NCI-H2107 treated with DMSO at 0.1 percent for 48 hours (cell line): Measurements from ENCODE around the gene LKAAEAR1.

Source experiments
- DNase-seq: peaks from one replicate; lab custom pipeline; 2025; ENCODE audit not compliant: unreplicated experiment; lab: John Stamatoyannopoulos, UW

The LKAAEAR1 gene

DNA sequence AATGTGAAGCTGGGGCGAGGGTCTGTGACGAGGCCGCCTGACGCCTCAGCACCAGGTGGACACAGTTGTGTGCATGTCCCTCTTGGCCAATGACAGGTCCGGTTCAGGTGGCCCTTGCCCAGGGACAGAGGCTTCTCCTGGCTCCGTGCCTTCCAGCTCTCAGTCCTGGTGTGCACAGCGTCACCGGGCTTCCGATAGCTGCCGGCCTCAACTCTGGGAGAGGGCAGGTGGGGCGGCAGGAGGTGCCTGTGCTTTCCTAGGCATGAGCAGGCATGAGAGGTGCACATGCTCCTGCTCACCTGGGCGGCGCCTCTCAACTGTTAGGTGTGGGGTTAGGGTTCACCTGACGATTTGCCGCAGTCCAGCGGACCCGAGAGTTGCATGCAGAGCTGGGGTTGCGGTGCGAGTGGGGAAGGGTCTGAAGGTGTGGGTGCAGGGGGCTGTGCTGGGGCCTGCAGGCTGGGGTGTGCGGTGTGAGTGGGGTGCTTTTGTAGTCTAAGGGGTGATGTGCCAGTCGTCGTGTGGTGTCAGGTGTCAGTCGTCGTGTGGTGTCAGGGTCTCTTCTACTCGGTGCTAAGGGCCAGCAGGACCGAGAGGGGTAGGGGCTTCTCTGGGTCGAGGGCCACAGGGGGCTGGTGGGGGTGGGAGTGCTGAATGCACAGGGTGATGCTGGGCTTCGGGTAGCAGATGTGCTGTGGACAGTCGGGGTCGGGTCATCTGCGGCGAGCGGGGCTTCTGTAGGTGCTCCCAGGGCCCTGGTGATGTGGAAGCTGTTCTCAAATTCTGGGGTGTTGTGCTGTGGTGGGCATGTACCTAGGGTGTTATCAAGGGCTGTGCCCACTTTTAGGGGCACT is 31.0 kb downstream of the LKAAEAR1 start:
- DNase-seq, result no peak

DNA sequence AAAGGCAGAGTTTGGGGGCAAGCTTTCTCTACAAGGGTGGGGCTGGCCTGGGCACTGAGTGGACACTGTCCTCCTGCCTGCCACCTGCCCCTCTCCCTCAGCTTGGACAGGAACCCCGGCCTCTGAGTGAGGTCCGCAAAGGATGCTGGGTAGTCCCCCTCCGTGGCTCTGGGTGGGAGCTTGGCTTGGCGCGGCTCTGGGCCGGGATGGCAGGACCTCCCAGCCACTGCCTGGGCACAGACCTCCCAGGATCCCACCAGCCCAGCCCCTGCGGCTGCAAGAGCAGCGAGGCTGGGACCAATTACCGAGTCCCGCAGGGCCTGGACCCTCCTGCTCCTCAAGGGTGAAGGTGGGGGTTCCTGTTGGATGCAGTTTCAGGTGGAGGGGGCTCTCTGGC is 31.9 kb downstream of the LKAAEAR1 start:
- DNase-seq, result no peak

DNA sequence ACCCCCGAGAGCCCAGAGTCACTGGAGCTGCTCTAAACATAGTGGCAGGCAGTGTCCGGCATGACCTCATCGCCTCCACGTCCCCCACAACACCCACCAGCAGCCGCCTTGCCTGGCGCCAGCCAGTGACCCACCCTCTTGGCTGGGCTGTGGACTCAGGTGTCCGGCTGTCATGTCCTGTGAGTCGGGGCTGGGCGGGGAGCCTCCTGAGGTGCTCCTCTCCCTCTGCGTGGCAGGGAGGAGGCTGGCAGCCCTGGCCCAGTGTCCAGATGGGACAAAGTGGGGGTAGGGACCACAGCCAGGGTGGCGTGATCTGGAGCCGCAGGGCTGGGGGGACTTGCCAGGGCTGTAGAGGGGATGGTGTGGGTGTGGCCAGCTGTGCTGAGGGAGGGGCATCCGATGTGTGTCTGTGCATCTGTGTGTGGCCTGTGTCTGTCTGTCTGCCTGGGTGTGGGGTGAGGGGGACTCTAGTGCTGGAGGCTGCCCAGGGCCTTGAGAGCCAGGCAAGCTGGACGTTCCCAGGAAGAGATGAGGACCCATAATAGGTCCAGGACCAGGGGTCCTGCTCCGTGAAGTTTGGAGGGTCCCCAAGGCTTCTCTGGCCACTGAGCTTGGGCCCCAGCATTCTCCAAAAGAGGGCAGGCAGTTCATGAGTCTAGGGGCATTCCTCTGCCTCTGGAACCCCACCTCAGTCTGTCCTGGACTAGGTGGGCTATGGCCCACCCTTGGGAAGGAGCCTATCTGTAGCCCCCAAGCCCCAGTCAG is 32.5 kb downstream of the LKAAEAR1 start:
- DNase-seq, result no peak

DNA sequence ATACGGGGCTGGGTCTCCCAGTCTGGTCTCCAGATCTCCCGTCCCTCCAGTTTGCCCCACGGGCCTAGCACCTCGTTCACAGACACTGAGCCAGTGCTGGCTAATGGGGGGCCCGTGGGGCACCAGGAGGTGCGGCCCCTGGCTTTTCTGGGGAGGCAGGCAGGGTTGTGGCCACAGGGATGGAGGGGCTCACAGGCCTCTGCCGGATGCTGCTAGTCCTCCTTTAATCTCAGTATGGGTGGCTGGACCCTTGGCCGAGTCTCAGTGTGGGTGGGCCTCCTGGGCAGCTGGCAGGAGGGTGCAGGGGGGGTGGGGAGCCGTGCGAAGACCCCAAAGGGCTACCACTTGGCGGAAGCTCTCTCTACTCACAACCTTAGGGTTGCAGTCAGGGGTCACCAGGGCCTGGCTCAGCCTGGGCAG is 33.2 kb downstream of the LKAAEAR1 start:
- DNase-seq, result no peak

DNA sequence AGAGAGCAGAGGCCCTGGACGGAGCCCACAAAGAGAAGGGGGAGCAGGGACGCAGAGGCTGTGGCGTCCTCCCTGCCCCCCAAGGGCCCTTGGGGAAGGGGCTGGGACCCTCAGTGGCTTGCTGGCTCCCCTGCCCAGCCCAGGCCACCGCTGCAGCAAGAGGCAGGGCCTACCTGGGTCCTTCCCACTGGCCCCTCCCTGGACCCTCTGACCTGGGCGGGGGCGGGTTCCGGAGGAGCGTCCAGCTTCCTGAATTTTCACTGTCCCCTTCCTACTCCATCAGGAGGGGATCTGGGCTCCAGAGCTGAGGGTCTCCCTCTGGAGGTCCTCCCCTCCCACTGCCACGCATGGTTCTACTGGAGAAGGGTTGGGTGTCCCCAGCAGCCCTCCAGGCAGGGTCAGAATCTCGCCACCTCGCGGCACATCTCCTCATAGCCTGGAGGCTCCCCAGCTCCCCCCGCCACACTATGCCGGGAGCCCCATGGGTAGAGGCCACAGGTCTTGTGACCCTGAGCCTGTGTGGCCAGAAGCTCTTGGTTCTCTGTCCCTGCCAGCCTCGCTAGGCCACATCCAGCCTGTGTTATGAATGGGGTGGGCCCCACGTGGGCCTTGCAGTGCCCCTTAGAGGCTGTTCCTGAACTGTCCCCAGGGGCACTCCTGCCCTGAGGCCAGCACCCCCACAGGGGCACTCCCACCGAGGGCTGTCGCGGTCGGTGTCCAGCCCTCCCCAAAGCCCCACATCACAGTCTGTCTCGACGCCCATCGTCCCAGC is 33.8 kb downstream of the LKAAEAR1 start:
- DNase-seq, result no peak

DNA sequence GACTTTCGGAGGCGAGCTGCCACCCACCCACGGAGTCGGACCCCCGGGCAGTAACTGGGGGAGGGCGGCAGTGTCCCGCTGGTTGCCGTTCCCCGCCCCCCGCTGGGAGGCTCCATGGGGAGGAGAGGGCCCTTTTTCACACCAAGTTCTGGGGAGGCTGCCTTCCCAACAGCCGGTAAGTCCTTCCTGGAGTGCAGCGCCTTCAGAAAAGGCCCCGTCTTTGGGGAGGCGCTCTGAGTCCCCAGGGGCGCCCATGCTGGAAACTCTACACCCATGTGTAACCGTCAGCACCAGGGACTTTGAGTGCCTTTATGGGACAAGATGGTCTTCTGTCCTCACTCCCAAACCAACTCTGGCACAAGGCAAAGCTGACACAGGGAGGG is 34.3 kb downstream of the LKAAEAR1 start:
- no peak for DNase-seq

DNA sequence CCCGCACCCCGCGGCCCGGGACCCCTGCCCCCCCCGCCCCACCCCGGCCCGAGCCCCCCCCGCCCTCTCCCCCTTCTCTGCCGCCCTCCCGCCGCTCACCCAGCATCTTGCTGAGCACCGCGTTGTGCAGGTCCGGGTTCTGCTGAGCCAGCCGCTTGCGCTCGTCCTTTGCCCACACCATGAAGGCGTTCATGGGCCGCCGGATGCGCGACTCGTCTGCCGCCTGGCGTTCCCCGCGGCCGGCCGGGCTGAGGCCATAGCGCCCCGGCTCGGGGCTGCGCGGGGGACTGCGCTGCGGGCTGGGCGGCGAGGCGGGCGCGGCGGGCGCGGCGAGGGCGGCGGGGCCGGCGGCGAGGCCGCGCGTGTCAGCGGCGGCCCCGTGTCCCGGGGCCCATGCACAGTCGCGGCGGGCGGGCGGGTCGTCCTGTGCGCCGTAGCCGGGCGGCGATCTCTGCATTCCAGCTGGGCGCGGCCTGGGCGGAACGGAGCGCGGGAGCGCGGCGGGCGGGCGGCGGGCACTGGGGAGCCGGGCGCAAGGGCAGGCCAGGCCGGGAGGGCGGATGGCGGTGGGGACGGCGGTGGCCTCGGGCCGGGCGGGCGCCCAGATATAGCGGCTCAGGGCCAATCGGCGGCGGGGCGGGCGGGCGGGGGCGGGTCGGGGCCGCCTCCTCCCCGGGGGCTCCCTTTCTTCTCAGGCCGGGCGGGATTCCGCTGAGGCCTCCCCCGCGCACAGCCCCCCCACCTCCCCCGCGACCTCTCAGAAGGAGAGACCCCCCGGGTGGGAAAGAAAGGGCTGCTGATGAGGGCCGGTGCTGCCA is 34.9 kb downstream of the LKAAEAR1 start, which contains the start of gene SOX18:
SOX18 (minus strand) TSS at position 580 of the 818 bp plus-strand sequence; CDS start at position 457, 123 bp downstream.
- DNase-seq, result no peak

DNA sequence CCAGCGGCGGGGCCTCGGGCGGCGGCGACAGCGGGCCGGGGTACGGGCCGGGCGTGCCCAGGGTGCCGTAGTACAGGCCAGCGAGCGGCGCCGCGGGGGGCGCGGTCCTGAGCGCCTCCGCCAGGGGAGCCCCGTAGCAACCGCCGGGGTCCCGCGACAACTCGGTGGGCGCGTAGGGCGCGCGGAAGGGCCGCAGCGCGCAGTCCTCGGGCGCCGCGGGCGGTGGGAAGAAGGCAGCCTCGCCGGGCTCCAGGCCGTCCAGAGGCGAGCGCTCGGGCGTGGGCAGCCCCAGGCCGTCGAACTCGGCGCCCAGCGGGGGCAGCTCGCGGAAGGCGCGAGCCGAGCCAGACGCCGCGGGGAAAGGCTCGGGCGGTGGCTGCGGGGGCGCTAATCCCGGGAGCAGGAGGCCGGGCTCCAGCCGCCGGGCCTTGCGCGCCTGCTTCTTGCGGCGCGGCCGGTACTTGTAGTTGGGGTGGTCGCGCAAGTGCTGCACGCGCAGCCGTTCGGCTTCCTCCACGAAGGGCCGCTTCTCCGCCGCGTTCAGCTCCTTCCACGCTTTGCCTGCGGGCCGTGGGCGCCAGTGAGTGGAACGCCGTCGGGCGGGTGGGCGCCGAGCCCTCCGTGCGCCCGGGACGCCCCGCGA is 35.7 kb downstream of the LKAAEAR1 start:
- DNase-seq, result no peak

DNA sequence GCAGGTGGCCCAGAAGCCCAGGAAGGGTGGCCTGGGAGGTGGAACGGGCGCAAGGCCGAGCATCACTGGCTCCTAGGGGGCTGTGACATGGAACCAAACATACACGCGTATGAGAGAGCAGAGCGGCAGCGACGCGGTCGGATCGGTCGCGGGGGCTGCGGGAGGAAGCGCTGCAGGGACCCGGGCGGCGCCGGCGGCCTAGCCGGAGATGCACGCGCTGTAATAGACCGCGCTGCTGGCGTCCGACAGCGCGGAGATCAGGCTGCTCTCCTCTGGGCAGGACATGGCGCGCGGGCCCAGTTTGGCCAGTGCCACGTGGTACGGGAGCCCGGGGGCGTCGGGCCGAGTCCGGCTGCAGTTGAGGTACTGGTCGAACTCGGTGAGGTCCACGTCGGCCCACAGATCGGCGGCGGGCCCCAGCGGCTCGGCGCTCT is 36.2 kb downstream of the LKAAEAR1 start:
- no peak for DNase-seq

DNA sequence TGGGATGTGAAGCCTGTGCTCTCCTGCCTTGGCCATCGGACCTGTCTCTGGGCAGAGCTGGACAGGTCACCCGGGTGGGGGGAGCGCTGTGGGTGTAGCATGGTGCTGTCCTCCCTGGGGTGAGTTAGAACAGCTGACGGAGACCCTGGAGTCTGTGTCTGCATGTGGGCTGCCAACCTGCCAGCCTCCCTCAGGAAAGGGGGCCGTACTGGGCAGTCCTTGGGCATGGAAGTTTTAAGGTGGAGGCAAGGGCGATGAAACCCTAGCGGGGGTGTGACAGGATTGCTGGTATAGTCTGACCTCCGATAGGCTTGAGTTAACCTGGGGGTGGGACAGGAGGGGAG is 37.2 kb downstream of the LKAAEAR1 start:
- DNase-seq, result no peak

DNA sequence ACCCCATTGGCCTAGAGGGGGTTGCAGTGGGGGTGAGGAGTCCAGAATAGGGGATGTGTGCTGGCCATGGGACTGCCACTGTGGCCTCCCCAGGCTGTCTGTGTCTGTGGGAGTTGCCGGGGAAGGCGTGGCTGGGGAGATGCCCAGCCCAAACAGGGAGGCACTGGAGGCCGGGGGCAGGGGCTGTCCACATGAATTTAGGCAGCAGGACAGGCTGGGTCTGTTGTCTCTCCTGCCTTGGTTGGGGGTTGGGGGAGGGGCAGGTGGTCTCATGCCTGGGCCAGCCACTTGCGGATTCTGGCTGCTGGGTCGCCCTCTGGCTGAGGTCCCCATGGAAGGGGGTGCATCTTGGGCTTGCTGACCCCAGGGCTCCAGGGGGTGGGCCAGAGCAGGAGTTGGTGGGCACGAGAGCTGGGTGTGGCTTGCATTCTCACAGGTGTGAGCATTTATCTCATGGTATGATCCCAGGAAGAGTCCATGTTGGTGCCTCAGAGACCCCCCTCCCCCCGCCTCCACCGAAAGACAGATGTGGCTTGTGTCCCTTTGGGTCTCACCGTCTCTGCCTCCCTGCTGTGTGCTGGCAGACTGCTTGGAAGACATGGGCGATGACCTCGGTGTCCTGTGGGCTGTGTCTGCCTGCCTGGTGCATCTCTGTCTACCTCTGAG is 38.7 kb downstream of the LKAAEAR1 start:
- no peak for DNase-seq

DNA sequence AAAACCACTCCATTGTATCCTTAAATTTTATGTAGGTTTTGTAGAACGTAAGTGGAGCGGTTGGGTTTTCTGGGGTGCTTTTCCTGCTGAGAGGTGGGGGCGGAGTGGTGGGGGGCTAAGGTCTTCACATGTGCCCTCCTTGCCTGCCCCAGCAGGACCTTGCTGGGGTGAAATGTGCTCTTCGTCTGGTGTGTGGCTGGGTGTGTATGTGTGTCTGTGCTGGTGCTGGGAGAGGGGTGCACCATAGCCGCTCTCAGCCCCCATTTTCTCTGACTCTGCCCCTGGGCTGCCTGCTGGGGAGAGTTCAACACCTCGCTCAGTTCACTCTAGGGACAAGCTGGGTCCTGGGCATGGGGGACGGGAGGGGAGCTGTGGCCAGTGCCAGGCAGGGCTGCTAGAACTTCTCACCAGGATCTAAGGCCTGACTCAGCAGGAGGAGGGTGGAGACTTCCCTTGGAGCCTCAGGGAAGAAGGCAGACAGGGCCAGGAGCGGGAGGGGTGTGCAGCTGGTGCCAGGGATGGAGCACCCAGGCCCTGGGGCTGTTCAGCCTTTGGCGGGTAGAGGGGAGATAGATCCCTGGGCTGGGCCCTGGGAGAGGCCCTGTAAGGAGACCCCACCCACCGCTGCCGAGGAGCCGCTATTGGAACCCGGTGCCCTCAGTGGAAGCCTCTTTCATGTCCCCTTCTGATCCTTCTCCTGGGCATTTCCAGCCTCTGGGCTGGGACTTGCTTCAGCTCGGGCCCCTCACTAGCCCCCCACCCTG is 39.5 kb downstream of the LKAAEAR1 start:
- no peak for DNase-seq

DNA sequence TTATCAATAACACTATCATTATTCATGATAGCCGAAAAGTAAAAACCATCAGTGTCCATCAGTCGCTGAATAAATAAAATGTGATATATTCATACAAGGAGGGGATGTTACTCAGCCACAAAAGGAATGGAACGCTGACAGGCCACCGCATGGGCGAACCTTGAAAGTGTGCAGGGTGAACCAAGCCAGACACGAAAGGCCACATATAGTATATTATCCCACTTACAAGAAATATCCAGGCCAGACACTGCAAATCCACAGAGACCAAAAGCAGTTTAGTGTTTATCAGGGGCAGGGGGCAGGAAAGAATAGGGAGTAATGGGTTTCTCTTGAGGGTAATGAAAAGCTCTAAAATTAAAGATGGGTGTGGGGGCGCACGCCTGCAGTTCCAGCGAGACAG is 40.4 kb downstream of the LKAAEAR1 start:
- DNase-seq, result no peak

DNA sequence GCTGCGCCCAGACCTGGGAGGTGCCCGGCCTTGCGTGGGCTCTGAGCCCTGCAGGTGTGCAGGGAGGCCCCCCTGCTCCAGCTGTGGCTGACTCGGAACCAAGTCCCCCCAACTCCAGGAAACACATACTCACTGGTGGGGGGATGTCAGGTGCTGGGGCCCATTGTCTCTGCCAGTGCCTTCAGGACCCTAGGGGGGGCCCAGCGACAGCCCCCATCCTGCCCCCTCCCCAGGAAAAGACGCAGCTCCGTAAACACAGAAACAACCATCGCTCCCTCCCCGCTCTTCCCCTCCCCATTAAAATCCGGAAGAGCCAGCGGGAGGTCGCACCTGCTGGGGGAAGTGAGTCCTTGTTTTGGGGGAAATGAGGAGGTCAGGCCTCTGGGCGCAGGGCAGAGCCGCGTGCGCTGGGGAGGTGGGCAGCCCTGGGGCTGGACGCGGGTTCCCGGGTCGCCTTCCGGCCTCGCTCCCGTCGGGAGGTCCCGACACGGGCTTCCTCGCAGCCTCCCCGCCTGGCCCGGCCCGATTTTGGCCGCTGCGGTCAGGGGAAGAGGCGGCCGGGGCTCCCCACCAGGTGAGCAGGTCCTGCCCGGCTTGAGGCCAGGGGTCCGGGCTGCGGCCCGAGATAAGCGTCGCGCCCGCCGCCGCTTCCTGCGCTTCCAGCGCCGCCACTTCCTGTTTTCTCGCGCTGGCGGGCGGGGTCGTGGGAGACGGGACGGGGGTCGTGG is 42.0 kb downstream of the LKAAEAR1 start:
- DNase-seq, result no peak

DNA sequence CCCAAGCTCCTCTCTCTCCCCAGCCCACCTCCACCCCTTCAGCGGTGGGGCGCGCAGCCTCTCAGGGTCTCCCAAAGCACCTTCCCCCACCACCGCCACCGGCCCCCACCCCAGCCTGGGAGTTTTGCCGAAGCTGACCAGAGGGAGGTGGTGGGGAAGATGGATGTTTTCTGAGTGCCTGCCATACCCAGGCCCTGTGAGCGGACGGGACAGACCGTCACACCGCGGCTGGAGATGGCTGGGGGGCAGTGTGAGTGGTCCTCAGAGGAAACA is 42.5 kb downstream of the LKAAEAR1 start:
- no peak for DNase-seq

DNA sequence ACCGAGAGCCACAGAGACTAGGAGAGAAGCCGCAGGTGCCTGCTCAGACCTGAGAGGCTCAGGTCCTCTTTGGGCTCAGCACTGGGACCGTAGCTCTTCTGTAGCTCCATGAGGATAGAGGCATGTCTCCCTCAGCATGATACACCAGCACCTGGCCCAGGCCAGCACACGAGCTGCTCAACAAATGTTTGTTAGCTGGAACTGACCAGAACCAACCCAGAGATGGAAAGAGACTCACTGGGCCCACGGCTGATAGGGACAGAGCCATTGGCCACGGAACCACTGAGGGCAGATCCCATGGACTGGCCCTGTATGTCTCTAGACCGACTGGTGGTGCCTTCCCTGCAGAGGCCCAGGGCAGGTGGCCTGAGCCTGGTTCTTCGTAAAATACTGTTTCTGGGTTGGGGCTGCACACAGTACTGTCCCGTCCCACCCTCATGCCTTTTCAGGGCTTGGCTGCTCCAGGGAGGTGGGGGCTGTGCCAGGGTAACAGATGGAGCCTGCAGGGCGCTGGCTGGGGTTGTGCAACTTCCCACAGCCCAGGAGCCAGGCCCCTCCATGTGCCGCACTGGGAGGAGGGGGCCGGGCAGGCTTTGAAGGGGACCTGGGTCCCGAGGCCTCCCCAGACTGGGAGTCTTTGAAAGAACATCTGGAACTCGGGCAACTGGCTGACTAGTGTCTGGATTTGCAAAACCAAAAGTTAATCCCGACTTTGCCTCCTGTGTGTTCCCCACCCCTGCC is 43.0 kb downstream of the LKAAEAR1 start:
- no peak for DNase-seq

DNA sequence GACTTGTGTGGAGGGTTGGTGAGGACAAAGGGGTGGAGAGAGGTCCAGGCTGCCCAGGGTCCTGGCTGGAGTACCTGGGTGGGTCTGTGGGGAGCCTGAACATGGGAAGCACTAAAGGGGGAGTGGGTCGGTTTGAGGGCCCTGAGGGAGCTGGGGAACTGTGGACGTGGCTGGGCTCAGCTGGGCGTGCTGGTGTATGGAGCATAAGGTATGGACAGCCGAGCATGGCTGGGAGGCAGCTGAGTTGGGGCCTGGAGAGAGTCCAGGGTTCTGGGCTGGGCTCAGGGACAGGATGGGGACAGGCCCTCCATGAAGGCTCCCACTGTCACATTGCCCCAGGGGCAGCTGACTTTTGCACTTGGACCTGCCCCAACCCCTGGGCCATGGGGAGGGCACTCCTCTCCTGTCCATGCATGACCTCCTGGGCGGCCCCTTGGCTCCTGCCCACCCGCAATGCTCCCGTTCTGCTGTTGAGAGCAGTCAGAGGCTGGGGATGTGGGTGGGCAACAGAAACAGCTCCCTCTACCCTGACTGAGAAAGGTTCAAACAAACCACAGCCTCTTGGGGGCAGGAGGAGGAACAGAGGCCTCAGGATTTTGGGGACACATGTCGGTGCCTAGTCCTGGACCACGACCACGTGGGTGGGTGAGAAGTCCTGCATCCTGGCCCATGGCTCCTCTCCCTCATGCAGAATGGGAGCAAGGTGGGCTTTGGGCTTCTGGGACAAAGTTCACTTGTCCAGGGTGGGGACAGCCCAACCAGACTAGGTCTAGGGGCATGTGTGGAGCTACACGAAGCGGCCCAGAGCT is 43.8 kb downstream of the LKAAEAR1 start:
- DNase-seq, result no peak
